Erythroblast (primary cell): ENCODE measurements around the gene HOXD9.

ENCODE experiments used
- DNase-seq, 2 experiments: peaks; one replicate each; lab custom pipeline; 2025; lab: John Stamatoyannopoulos, UW
- GATA1 ChIP-seq: IDR thresholded peaks from 2 replicates; pipeline ENCODE4 v1.6.1; 2011; ENCODE audit warnings: low read depth, mild to moderate bottlenecking, control low read depth, low read length, moderate library complexity
- POLR2A ChIP-seq: IDR thresholded peaks from 2 replicates; pipeline ENCODE4 v1.6.1; 2011; ENCODE audit warnings: mild to moderate bottlenecking, low read length

Gene HOXD9

GRCh38 chr2:176099728-176100546, 22.6 kb upstream of the HOXD9 start, which contains the start of gene HOXD12:
TSS of gene HOXD12 (plus strand) at chr2:176099795. CDS start at chr2:176099802, 7 bp downstream.
- DNase-seq = no peak
- no peak for TF ChIP-seq GATA1
- TF ChIP-seq POLR2A = no peak

GRCh38 chr2:176100547-176101140, 21.9 kb upstream of the HOXD9 start:
- TF ChIP-seq GATA1 (no peak), POLR2A (no peak)
- DNase-seq = no peak

GRCh38 chr2:176101216-176101830, 21.2 kb upstream of the HOXD9 start:
- no peak for DNase-seq
- TF ChIP-seq POLR2A (no peak), GATA1 (no peak)

- DNase-seq = no peak
- TF ChIP-seq GATA1 (no peak), POLR2A (no peak)
Observed at GRCh38 chr2:176101842-176102241, 20.7 kb upstream of the HOXD9 start.

GRCh38 chr2:176102309-176102866, 20.1 kb upstream of the HOXD9 start:
- DNase-seq = no peak
- TF ChIP-seq POLR2A = no peak
- no peak for TF ChIP-seq GATA1

- TF ChIP-seq GATA1 (no peak), POLR2A (no peak)
- DNase-seq = no peak
Observed at GRCh38 chr2:176103194-176103593, 19.3 kb upstream of the HOXD9 start.

GRCh38 chr2:176103742-176104315, 18.7 kb upstream of the HOXD9 start:
- TF ChIP-seq GATA1 (no peak), POLR2A (no peak)
- no peak for DNase-seq

GRCh38 chr2:176104316-176105077, 18.0 kb upstream of the HOXD9 start:
- no peak for TF ChIP-seq GATA1
- TF ChIP-seq POLR2A = no peak
- DNase-seq = peak in 1 of 2 experiments; percentile 17

GRCh38 chr2:176105078-176105729, 17.3 kb upstream of the HOXD9 start:
- no peak for DNase-seq
- TF ChIP-seq GATA1 (no peak), POLR2A (no peak)

GRCh38 chr2:176105730-176106580, 16.6 kb upstream of the HOXD9 start:
- no peak for TF ChIP-seq GATA1
- no peak for TF ChIP-seq POLR2A
- no peak for DNase-seq

GRCh38 chr2:176106581-176107539, 15.7 kb upstream of the HOXD9 start, which contains the start of gene HOXD11:
TSS of gene HOXD11 (plus strand) at chr2:176107280. CDS start at chr2:176107356, 76 bp downstream.
- TF ChIP-seq POLR2A (no peak), GATA1 (no peak)
- DNase-seq = peak; percentile 27 to 37
